GM12878 (cell line): Measurements from ENCODE around the gene ANKRD13D.

Experiments
- CEBPB ChIP-seq, 2 experiments: fragments of 150-350 bp in 1 of 2; IDR thresholded peaks; 2 replicates each; pipeline ENCODE4 v1.6.1; 2012 to 2014; ENCODE audit warnings: low read depth in 2 of 2, low read length in 2 of 2, borderline replicate concordance in 1 of 2, inconsistent platforms in 1 of 2
- NBN ChIP-seq: fragments of 450-650 bp; IDR thresholded peaks from 2 replicates; pipeline ENCODE4 v1.6.1; 2016
- TAF1 ChIP-seq: IDR thresholded peaks from 2 replicates; pipeline ENCODE4 v1.6.1; 2011; ENCODE audit warnings: mild to moderate bottlenecking, low read depth, low read length, borderline replicate concordance
- TARDBP ChIP-seq: IDR thresholded peaks from 2 replicates; pipeline ENCODE4 v1.6.1; 2016; ENCODE audit warnings: borderline replicate concordance
- TF ChIP-seq, protein P1 (sequence below), 3 experiments: IDR thresholded peaks in 2 of 3; conservative IDR thresholded peaks in 1 of 3; 2 replicates each; pipeline ENCODE4 v1.5.1; 2011; ENCODE audit warnings: low read depth in 3 of 3, low read length in 3 of 3, mild to moderate bottlenecking in 3 of 3, control low read depth in 2 of 3, moderate library complexity in 2 of 3, inconsistent platforms in 1 of 3, mixed read lengths in 1 of 3; ENCODE audit not compliant: control insufficient read depth in 2 of 3, insufficient read depth in 1 of 3; ENCODE audit errors: extremely low read depth in 1 of 3
- TF ChIP-seq, protein P2 (sequence below): IDR thresholded peaks from 2 replicates; pipeline ENCODE4 v1.6.1; 2011; ENCODE audit warnings: borderline replicate concordance, low read depth, mild to moderate bottlenecking, moderate library complexity, low read length; ENCODE audit not compliant: insufficient read depth, poor library complexity, severe bottlenecking

DNA sequence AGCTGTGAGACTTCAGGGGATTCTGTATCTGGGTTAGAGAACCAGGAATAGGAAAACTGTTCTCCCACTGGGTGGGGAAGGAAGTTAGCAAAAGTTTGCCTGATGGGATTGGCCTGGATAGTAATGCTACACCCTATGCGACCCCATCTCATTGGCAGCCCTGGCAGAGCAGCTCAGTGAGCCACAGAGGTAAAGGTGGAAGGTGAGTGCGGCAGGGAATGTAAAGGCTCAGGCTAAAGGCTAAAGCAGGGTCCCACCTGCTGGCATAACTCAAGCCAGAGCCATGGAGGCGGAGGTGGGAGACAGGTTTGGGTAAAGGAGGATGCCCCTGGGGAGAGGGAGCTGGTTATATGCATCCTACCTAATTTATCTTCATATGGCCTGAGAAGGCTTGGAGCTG, 32.9 kb downstream of the ANKRD13D start:
- TF ChIP-seq TAF1 (no peak), CEBPB (IDR thresholded peaks at IDR 0.05; ENCODE audit: borderline replicate concordance in 1 of 2, low read depth in 2 of 2, low read length in 2 of 2) (no peak), TARDBP (no peak), NBN (no peak)
- TF ChIP-seq, protein P1, sequence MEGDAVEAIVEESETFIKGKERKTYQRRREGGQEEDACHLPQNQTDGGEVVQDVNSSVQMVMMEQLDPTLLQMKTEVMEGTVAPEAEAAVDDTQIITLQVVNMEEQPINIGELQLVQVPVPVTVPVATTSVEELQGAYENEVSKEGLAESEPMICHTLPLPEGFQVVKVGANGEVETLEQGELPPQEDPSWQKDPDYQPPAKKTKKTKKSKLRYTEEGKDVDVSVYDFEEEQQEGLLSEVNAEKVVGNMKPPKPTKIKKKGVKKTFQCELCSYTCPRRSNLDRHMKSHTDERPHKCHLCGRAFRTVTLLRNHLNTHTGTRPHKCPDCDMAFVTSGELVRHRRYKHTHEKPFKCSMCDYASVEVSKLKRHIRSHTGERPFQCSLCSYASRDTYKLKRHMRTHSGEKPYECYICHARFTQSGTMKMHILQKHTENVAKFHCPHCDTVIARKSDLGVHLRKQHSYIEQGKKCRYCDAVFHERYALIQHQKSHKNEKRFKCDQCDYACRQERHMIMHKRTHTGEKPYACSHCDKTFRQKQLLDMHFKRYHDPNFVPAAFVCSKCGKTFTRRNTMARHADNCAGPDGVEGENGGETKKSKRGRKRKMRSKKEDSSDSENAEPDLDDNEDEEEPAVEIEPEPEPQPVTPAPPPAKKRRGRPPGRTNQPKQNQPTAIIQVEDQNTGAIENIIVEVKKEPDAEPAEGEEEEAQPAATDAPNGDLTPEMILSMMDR (IDR thresholded peaks at IDR 0.05 in 2 of 3, conservative IDR thresholded peaks at IDR 0.05 in 1 of 3; ENCODE audit: control insufficient read depth in 2 of 3, extremely low read depth in 1 of 3, insufficient read depth in 1 of 3, low read depth in 3 of 3, low read length in 3 of 3) = no peak
- TF ChIP-seq, protein P2, sequence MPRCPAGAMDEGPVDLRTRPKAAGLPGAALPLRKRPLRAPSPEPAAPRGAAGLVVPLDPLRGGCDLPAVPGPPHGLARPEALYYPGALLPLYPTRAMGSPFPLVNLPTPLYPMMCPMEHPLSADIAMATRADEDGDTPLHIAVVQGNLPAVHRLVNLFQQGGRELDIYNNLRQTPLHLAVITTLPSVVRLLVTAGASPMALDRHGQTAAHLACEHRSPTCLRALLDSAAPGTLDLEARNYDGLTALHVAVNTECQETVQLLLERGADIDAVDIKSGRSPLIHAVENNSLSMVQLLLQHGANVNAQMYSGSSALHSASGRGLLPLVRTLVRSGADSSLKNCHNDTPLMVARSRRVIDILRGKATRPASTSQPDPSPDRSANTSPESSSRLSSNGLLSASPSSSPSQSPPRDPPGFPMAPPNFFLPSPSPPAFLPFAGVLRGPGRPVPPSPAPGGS = no peak
